PFSK-1 (cell line): ENCODE data around the gene TMEM120B.

Source experiments
- FOXP2 ChIP-seq: optimal IDR thresholded peaks from 2 replicates; pipeline ENCODE3; 2011; ENCODE audit warnings: borderline replicate concordance, control low read depth, inconsistent platforms; ENCODE audit not compliant: insufficient read depth; ENCODE audit errors: extremely low read length, extremely low read depth
- POLR2AphosphoS5 ChIP-seq: IDR thresholded peaks from 2 replicates; pipeline ENCODE4 v1.6.1; 2012; ENCODE audit warnings: low read depth, mild to moderate bottlenecking, control low read depth, low read length, moderate library complexity
- SIN3A ChIP-seq: IDR thresholded peaks from 2 replicates; pipeline ENCODE4 v1.6.1; 2012; ENCODE audit warnings: mild to moderate bottlenecking, low read length, moderate library complexity, borderline replicate concordance; ENCODE audit not compliant: insufficient read depth
- TAF1 ChIP-seq: IDR thresholded peaks from 2 replicates; pipeline ENCODE4 v1.6.1; 2012; ENCODE audit warnings: low read length, control low read depth, borderline replicate concordance; ENCODE audit not compliant: insufficient read depth
- TF ChIP-seq, protein P1 (sequence below), 2 experiments: IDR thresholded peaks; 2 replicates each; pipeline versions ENCODE4 v1.6.1 to v1.8.0; 2011 to 2012; ENCODE audit warnings: low read depth in 2 of 2, low read length in 2 of 2, control low read depth in 1 of 2, inconsistent platforms in 1 of 2, mild to moderate bottlenecking in 1 of 2, moderate library complexity in 1 of 2; ENCODE audit not compliant: insufficient read depth in 1 of 2

TMEM120B gene

GRCh38 chr12:121705514-121705913, 7.0 kb upstream of the TMEM120B start:
- no peak for TF ChIP-seq TAF1
- TF ChIP-seq FOXP2, result no peak
- no peak for TF ChIP-seq POLR2AphosphoS5
- TF ChIP-seq, protein P1, sequence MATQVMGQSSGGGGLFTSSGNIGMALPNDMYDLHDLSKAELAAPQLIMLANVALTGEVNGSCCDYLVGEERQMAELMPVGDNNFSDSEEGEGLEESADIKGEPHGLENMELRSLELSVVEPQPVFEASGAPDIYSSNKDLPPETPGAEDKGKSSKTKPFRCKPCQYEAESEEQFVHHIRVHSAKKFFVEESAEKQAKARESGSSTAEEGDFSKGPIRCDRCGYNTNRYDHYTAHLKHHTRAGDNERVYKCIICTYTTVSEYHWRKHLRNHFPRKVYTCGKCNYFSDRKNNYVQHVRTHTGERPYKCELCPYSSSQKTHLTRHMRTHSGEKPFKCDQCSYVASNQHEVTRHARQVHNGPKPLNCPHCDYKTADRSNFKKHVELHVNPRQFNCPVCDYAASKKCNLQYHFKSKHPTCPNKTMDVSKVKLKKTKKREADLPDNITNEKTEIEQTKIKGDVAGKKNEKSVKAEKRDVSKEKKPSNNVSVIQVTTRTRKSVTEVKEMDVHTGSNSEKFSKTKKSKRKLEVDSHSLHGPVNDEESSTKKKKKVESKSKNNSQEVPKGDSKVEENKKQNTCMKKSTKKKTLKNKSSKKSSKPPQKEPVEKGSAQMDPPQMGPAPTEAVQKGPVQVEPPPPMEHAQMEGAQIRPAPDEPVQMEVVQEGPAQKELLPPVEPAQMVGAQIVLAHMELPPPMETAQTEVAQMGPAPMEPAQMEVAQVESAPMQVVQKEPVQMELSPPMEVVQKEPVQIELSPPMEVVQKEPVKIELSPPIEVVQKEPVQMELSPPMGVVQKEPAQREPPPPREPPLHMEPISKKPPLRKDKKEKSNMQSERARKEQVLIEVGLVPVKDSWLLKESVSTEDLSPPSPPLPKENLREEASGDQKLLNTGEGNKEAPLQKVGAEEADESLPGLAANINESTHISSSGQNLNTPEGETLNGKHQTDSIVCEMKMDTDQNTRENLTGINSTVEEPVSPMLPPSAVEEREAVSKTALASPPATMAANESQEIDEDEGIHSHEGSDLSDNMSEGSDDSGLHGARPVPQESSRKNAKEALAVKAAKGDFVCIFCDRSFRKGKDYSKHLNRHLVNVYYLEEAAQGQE (IDR thresholded peaks at IDR 0.05; ENCODE audit: insufficient read depth in 1 of 2, low read depth in 2 of 2, low read length in 2 of 2), result no peak
- no peak for TF ChIP-seq SIN3A

DNA sequence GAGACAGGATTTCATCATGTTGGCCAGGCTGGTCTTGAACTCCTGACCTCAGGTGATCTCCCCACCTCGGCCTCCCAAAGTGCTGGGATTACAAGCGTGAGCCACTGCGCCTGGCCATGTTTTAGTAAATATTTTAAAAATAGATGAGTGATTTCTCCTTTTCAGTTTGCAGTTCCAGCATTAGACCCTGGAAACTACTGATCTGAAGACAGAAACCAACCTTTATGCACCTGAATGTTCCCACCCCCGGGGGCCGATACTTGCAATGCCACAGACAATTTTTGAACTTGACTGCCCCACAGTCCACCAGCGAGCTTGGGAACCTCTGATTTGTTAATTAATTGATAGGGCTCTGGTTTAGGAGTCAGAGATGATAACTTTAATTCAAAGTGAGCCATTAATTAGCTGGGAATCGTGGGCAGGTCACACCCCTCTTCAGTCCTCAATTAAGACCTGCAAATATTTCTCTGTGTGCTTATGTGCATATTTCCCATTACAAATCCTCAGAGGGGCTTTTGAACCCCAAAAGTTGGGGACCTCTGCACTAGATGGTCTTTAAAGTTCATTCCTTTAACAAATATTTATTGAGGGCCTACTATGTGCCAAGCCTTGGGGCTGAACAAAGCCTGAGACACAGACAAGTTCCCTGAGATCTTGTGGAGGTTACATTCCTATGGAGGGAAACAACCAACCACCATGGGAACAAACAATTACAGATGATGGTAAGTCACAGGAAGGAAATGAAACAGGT, 4.1 kb upstream of the TMEM120B start:
- TF ChIP-seq POLR2AphosphoS5 (no peak), TAF1 (no peak), FOXP2 (no peak), SIN3A (no peak)
- TF ChIP-seq, protein P1 (IDR thresholded peaks at IDR 0.05; ENCODE audit: insufficient read depth in 1 of 2, low read depth in 2 of 2, low read length in 2 of 2), result no peak

DNA sequence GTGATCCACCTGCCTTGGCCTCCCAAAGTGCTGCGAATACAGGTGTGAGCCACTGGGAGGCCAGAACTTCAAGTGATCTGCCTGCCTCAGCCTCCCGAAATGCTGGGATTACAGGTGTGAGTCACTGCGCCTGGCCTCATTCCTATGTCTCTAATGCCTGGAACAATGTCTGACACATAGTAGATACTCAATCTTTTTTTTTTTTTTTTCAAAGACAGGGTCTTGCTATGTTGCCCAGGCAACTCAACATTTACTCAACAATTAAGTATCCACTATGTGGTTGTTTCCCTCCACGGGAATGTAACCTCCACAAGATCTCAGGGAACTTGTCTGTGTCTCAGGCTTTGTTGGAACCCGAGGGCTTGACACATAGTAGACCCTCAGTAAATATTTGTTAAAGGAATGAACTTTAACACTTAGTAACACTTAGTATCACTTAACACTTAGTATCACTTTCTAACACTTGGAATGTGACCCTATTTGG, 3.0 kb upstream of the TMEM120B start:
- no peak for TF ChIP-seq FOXP2
- no peak for TF ChIP-seq TAF1
- no peak for TF ChIP-seq POLR2AphosphoS5
- TF ChIP-seq SIN3A, result no peak

GRCh38 chr12:121711361-121712189, 977 bp upstream of the TMEM120B start:
- TF ChIP-seq, protein P1 (IDR thresholded peaks at IDR 0.05; ENCODE audit: insufficient read depth in 1 of 2, low read depth in 2 of 2, low read length in 2 of 2), result no peak
- TF ChIP-seq SIN3A, result no peak
- TF ChIP-seq TAF1, result no peak
- TF ChIP-seq POLR2AphosphoS5, result no peak
- no peak for TF ChIP-seq FOXP2

DNA sequence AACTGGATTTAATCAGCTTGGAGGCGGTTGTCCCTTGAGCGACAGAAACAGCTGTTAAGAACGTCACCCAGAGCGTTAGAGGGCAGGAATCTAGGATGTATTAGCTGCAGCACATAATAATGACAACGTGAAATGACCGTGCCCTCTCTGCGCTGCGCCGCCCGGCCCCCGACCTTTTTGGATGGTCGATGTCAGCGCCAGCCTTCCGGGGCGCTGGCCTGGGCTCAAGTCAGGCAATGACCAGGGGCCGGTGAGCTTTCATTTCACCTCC, 427 bp upstream of the TMEM120B start:
- TF ChIP-seq TAF1 (no peak), SIN3A (no peak)

GRCh38 chr12:121713257-121713777, 765 bp downstream of the TMEM120B start:
- no peak for TF ChIP-seq POLR2AphosphoS5
- TF ChIP-seq, protein P1 (IDR thresholded peaks at IDR 0.05; ENCODE audit: insufficient read depth in 1 of 2, low read depth in 2 of 2, low read length in 2 of 2), result no peak
- no peak for TF ChIP-seq SIN3A
- TF ChIP-seq TAF1, result no peak
- no peak for TF ChIP-seq FOXP2
